GM21786 (cell line): ENCODE data around the gene C1GALT1.
"Not testable (repeated sequence)": the region's sequence is repeated elsewhere in the genome, so short reads cannot be mapped to it uniquely, and the experiment has no call there.

Experiments
- ATAC-seq: cut with Tn5 transposase; IDR thresholded peaks from one replicate; pipeline ENCODE4 v1.9.1; 2021; ENCODE audit not compliant: unreplicated experiment

The C1GALT1 gene

GRCh38 chr7:7166318-7166717 lies 16.0 kb upstream of the C1GALT1 start:
- no peak for ATAC-seq

- no peak for ATAC-seq
Observed at GRCh38 chr7:7169296-7169695, 13.0 kb upstream of the C1GALT1 start.

- no peak for ATAC-seq
Observed at GRCh38 chr7:7173956-7174632, 8.2 kb upstream of the C1GALT1 start.

GRCh38 chr7:7175075-7175695 lies 7.2 kb upstream of the C1GALT1 start:
- ATAC-seq = no peak

- no peak for ATAC-seq
Observed at GRCh38 chr7:7176406-7177043, 5.8 kb upstream of the C1GALT1 start.

GRCh38 chr7:7177044-7177517 lies 5.3 kb upstream of the C1GALT1 start:
- ATAC-seq = no peak

- ATAC-seq = no peak
Observed at GRCh38 chr7:7178081-7178480, 4.3 kb upstream of the C1GALT1 start.

GRCh38 chr7:7178906-7179305 lies 3.4 kb upstream of the C1GALT1 start:
- ATAC-seq = no peak

GRCh38 chr7:7180725-7181449 lies 1.5 kb upstream of the C1GALT1 start:
- ATAC-seq = no peak

- peak; percentile 45 for ATAC-seq
Observed at GRCh38 chr7:7181519-7182155, 707 bp upstream of the C1GALT1 start.

GRCh38 chr7:7183061-7183837 lies 905 bp downstream of the C1GALT1 start:
- ATAC-seq = peak; percentile 22

GRCh38 chr7:7183838-7184463 lies 1.6 kb downstream of the C1GALT1 start:
- ATAC-seq = no peak

- no peak for ATAC-seq
Observed at GRCh38 chr7:7185371-7185989, 3.1 kb downstream of the C1GALT1 start.

- no peak for ATAC-seq
Observed at GRCh38 chr7:7188091-7188490, 5.7 kb downstream of the C1GALT1 start.

GRCh38 chr7:7188742-7189141 lies 6.4 kb downstream of the C1GALT1 start:
- no peak for ATAC-seq

GRCh38 chr7:7190142-7190541 lies 7.8 kb downstream of the C1GALT1 start:
- no peak for ATAC-seq

GRCh38 chr7:7191137-7191536 lies 8.8 kb downstream of the C1GALT1 start:
- no peak for ATAC-seq

- not testable (repeated sequence) for ATAC-seq
Observed at GRCh38 chr7:7192798-7193788, 10.7 kb downstream of the C1GALT1 start.
